Measurements from ENCODE around the gene OR10D3.
"Not testable (repeated sequence)": the region's sequence is repeated elsewhere in the genome, so short reads cannot be mapped to it uniquely, and the experiment has no call there.

The OR10D3 gene

DNA sequence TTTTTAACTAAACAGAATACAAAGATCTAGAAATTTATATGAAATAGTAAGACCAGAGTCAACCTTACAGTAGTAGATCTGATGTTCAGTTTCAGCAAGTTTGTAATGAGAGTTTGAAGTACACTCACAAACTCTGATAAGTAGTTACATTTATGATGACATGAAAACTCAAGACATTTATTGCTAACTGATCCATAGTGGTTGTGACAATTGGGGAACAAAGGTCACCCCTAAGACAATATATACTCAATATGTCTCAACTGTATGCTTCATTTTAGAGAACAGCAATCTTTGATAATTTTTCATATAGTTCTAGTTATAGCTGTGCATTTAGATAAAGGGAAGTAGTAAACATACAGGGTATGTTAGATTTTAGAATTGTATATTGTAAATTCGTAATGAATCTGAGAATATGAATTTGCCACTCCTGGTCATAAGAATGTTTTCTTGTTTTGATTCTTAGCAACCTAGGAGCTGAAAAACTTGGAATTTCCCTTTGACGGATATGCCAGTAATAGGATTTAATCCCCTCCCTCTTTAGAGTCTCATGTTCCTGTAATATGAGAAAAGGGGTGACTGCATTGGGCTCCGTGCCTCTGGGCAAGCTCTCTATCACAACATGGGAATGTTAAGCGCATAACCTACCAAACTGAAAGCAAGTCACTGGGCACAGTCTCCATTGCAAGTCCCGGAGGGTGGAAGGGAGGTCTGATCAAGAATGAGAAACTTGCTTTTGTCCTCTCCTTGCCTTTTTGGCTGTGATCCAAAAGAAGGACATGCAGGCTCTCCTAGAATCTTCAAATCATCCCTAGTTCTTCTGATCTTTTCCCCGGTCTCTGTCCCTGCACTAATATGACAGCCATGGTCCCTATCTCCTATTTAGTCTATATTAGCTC lies 11.4 kb downstream of the OR10D3 start:
- in situ Hi-C loops (cut with HindIII; ENCODE audit: low sequenced_read_pairs), result no loop called here

GRCh38 chr11:124195189-124195734 lies 12.1 kb downstream of the OR10D3 start:
- in situ Hi-C loops (cut with HindIII; ENCODE audit: low sequenced_read_pairs), result no loop called here

DNA sequence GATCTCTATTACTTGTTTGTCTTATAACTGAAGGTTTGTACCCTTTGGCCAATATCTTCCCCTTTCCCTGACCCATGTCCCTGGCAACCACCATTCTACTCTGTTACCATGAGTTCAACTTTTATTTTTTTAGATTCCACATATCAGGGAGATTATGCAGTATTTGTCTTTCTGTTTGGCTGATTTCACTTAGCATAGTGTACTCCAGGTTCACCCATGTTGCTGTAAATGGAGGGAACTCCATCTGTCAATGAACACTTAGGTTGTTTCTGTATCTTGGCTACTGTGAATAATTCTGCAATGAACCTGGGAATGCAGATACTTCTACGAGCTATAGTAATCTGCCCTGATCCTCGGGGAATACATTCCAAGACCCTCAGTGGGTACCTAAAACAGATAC lies 14.9 kb downstream of the OR10D3 start:
- in situ Hi-C loops (cut with HindIII; ENCODE audit: low sequenced_read_pairs), result no loop called here

DNA sequence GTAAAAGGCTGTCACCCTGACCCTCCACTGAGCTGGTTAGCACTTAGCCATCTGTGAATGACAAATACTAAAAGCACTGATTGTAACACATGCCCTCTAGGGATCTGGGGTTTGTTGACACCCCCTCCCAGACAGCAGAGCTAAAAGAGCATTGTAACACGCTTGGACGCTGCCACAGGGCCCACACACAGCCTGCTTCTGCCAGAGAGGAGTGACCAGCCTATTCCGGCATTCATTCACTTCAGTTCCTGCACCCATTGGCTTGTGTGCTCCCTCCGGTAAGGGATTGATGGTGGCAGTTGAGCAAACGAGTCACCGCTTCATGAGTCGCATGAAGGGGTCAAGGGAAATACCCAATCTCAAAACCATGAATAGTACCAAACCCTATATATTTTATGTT lies 15.8 kb downstream of the OR10D3 start:
- in situ Hi-C loops (cut with HindIII; ENCODE audit: low sequenced_read_pairs), result no loop called here

GRCh38 chr11:124199702-124200101 lies 16.6 kb downstream of the OR10D3 start:
- in situ Hi-C loops (cut with HindIII; ENCODE audit: low sequenced_read_pairs), result no loop called here

DNA sequence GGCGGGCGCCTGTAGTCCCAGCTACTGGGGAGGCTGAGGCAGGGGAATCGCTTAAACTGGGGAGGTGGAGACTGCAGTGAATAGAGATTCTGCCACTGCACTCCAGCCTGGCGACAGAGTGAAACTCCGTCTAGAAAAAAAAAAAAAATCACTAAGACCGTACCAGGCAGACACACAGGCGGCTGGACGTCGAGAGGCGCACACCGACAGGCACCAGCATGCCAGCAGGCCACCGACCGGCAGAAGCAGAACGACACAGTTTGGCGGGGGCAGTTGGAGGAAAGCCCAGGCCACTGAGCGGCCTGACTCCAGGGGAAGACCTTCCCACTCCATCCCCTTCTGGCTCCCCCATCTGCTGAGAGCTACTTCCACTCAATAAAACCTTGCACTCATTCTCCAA lies 17.5 kb downstream of the OR10D3 start:
- in situ Hi-C loops (cut with HindIII; ENCODE audit: low sequenced_read_pairs), result no loop called here

DNA sequence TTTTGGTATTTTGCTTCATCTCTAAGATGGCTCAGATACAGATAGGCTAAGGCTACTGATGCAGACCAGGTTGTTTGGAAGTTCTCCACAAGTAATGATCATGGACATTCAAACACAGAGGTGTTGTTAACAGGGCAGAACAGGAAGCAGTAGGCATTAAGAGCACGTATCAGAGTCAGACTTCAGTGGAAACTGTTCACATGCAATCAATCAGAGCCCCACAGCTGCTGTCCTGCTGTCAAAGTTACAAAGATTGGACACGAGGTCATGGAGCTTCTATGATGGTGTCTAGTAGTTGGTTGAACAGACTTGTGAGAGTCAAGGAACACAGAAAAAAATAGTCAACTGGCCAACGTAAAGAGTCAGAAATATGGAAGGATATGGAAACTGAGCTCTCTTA lies 19.8 kb downstream of the OR10D3 start:
- in situ Hi-C loops (cut with HindIII; ENCODE audit: low sequenced_read_pairs), result no loop called here

GRCh38 chr11:124204008-124204407 lies 20.9 kb downstream of the OR10D3 start:
- in situ Hi-C loops (cut with HindIII; ENCODE audit: low sequenced_read_pairs), result no loop called here

DNA sequence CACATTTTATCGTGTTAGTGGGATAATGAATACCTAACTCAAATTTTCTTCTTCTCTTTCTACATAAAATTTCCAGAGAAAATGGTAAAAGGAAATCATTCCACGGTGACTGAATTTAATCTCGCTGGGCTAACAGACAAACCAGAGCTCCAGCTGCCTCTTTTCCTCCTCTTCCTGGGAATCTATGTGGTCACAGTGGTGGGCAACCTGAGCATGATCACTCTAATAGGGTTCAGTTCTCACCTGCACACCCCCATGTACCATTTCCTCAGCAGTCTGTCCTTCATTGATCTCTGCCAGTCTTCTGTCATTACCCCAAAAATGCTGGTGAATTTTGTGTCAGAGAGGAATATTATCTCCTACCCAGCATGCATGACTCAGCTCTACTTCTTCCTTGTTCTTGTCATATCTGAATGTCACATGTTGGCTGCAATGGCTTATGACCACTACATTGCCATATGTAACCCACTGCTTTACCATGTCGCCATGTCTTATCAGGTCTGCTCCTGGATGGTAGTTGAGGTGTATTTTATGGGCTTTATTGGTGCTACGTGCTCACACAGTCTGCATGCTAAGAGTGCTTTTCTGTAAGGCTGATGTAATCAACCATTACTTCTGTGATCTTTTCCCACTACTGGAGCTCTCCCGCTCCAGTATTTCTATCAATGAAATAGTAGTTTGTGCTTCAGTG lies 24.1 kb downstream of the OR10D3 start:
- in situ Hi-C loops (cut with HindIII; ENCODE audit: low sequenced_read_pairs), result no loop called here

DNA sequence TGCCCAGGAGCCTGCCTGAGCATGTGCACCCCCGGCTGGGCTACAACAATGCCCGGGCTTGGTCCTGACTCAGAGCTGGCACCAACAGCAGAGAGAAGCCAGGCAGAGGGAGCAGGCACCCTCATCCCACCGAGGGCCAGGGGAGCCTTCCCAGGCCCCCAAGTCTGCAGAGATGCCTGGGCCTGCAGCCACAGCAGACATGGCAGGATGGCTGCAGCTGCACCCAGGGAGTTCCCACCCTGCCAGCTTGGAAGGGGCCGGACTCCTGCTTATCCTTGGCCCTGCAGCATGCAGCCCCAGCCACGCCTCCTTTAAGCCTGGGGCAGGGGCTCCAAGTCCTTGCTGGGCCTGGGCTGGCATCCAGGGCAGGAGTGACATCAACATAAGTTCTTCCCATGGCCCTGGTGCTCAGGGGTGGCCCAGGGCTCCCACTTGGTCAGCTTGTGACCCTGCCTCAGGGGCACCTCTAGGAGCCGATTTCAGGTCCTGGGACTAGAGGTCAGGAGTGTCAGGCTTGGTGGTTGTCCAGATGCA lies 26.7 kb downstream of the OR10D3 start:
- in situ Hi-C loops (cut with HindIII; ENCODE audit: low sequenced_read_pairs), result no loop called here

DNA sequence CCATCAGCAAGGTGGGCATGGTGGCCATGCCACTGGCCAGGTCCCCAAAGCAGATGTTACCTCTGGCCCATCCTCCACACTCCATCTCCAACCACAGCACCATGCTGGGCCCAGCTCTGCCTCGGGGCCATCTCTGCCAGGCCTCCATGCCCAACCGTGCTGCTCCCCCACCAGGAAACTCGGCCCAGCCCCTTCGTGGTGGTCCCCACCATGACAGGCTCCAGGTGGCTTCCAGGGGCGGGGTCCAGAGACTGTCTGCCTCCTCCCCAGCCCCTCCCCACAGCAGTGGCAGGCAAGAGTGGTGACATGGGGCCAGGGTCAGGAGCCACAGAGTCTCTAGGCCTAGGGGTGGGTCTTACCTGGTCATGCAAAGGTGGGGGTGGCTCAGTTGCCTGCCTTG lies 27.3 kb downstream of the OR10D3 start:
- in situ Hi-C loops (cut with HindIII; ENCODE audit: low sequenced_read_pairs), result no loop called here

DNA sequence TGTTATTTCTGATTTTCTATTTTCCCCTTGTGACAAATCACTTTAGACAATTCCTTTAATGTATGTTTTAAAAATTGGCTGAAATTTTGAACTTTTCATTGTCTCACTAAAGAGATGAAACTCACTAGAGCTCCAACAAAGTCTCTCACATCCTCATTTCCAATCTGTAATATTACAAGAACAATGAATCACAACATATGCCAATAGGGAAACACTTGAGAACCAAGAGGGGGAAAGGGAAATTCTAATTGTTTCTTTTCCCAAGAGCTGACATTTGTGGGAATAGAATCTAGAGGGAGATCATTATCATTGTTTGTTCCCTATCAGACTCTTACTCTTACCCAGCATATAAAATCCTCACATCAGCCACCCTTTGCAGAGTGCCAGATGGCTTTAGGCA lies 28.2 kb downstream of the OR10D3 start:
- in situ Hi-C loops (cut with HindIII; ENCODE audit: low sequenced_read_pairs), result no loop called here

DNA sequence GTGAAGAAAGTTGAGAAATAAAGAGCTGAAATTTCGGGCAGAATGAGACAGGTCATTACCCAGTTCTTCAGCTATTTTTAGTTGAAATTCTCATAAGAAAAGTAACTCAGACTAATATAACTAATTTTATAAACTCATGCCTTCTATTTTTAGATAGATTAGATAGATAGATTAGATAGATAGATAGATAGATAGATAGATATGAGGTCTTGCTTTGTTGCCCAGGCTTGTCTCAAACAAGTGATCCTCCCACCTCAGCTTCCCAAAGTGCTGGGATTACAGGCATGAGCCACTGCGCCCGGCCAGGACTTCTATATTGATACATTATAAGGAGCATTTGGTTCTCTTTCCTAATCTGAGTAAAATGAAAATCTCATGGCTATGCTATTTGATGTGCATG lies 30.9 kb downstream of the OR10D3 start:
- in situ Hi-C loops (cut with HindIII; ENCODE audit: low sequenced_read_pairs), result no loop called here

DNA sequence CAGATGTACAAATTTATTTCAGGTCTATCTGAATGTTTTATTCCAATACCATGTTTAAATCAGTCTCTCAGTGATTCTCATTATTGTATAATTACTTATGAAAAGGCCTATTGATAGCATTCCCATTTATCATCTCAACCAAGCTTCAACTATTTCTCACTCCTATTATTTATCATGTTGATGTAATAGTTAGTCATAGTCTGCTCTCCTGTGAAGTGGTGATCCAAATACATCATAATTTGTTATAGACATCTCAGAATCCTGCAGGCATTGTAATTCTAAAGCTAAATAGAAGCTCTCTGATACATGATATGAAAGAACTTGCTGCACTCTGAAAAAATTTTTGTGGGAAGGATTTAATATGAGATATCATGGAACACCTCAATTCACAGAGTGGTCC lies 36.0 kb downstream of the OR10D3 start:
- in situ Hi-C loops (cut with HindIII; ENCODE audit: low sequenced_read_pairs), result no loop called here

DNA sequence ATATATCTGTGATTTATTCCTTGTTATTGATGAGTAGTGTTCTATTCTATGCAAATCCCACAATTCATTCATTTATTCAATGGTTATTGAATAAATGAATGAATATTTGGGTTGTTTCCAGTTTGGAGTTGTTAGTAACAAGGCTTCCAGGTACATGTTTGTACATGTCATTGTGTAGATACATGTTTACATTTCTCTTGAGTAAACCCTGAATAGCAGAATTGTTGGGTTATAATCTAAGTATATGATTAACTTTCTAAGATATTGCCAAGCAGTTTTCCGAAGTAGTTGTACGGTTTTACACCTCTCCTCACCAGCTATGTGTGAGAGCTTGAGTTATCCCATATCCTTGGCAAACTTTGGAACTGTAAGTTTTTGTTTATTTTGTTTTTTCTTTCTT lies 39.3 kb downstream of the OR10D3 start:
- in situ Hi-C loops (cut with HindIII; ENCODE audit: low sequenced_read_pairs), result no loop called here

DNA sequence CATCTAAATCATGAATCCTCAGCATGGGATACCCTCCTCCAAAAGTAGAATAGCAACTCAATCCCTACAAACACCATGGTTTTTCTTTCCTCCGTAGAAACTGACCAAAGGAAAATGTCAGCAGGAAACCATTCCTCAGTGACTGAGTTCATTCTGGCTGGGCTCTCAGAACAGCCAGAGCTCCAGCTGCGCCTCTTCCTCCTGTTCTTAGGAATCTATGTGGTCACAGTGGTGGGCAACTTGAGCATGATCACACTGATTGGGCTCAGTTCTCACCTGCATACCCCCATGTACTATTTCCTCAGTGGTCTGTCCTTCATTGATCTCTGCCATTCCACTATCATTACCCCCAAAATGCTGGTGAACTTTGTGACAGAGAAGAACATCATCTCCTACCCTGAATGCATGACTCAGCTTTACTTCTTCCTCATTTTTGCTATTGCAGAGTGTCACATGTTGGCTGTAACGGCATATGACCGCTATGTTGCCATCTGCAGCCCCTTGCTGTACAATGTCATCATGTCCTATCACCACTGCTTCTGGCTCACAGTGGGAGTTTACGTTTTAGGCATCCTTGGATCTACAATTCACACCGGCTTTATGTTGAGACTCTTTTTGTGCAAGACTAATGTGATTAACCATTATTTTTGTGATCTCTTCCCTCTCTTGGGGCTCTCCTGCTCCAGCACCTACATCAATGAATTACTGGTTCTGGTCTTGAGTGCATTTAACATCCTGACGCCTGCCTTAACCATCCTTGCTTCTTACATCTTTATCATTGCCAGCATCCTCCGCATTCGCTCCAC lies 41.7 kb downstream of the OR10D3 start:
- in situ Hi-C loops (cut with HindIII; ENCODE audit: low sequenced_read_pairs), result not testable (repeated sequence)

GRCh38 chr11:124225471-124225870 lies 42.3 kb downstream of the OR10D3 start:
- in situ Hi-C loops (cut with HindIII; ENCODE audit: low sequenced_read_pairs), result no loop called here

DNA sequence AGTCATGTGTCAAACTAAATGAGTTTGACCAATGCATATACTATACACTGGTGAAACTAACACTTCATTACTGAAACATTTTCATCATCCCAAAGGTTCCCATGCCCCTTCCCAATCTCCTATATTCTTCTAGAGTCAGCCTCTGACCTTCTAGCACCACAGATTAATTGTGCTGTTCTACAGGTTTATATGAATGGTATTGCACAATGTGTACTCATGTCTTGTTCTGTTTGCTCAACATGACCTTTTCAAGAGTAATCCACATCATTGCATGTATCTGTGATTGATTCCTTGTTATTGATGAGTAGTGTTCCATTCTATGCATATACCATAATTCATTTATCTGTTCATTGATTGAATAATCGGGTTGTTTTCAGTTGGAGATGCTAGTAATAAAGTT lies 50.2 kb downstream of the OR10D3 start:
- in situ Hi-C loops (cut with HindIII; ENCODE audit: low sequenced_read_pairs), result no loop called here

All from endothelial cell of hepatic sinusoid (primary cell).